Spleen (tissue), 11 donors: Measurements from ENCODE around the gene CFAP20DC. TPM values are rescaled to one million over a fixed set of nuclear protein-coding genes. Genes with fewer than 3 reads are reported as not detected.

Experiments used
- DNase-seq: peaks from one replicate; pipeline ENCODE4 v3.0.0-alpha.2; 2020
- H3K27ac ChIP-seq, 8 donors: fragments of 200-600 bp; sonication (generic) in 7 of 8; 1 replicate in 4 of 8; 2 replicates in 4 of 8; pipeline versions ENCODE4 v1.5.0 to v1.8.0; 2016 to 2021; ENCODE audit warnings: inconsistent platforms in 4 of 8, mild to moderate bottlenecking in 4 of 8, moderate library complexity in 1 of 8
- H3K27me3 ChIP-seq, 7 donors: fragments of 200-600 bp; sonication (generic) in 6 of 7; replicated peaks in 1 of 7; 1 replicate in 4 of 7; 2 replicates in 3 of 7; pipeline versions ENCODE4 v1.5.0 to v1.8.0; 2016 to 2021; ENCODE audit warnings: inconsistent platforms in 3 of 7, mild to moderate bottlenecking in 1 of 7
- H3K36me3 ChIP-seq, 6 donors: fragments of 200-600 bp; sonication (generic) in 5 of 6; 1 replicate in 4 of 6; 2 replicates in 2 of 6; pipeline versions ENCODE4 v1.5.0 to v1.8.0; 2016 to 2021; ENCODE audit warnings: inconsistent platforms in 2 of 6
- H3K4me1 ChIP-seq, 6 donors: fragments of 200-600 bp; sonication (generic) in 5 of 6; 1 replicate in 3 of 6; 2 replicates in 3 of 6; pipeline versions ENCODE4 v1.5.0 to v1.8.0; 2016 to 2021; ENCODE audit warnings: inconsistent platforms in 3 of 6
- H3K4me3 ChIP-seq, 8 donors: fragments of 200-600 bp; sonication (generic) in 7 of 8; 1 replicate in 4 of 8; 2 replicates in 4 of 8; pipeline versions ENCODE4 v1.5.0 to v1.8.0; 2016 to 2021; ENCODE audit warnings: inconsistent platforms in 4 of 8, mild to moderate bottlenecking in 4 of 8, moderate library complexity in 2 of 8
- H3K9me3 ChIP-seq, 8 donors: fragments of 200-600 bp; sonication (generic) in 7 of 8; 1 replicate in 4 of 8; 2 replicates in 4 of 8; pipeline versions ENCODE4 v1.5.0 to v1.8.0; 2016 to 2021; ENCODE audit warnings: inconsistent platforms in 4 of 8
- POLR2A ChIP-seq, 3 donors: fragments of 450-650 bp; IDR thresholded peaks; one replicate each; pipeline ENCODE4 v1.5.1; 2017; ENCODE audit warnings: antibody characterized with exemption in 3 of 3, mild to moderate bottlenecking in 1 of 3
- POLR2AphosphoS5 ChIP-seq, 3 donors: sonication (generic); formaldehyde crosslinking; IDR thresholded peaks; one replicate each; pipeline ENCODE4 v1.5.1; 2017; ENCODE audit warnings: antibody characterized with exemption in 3 of 3
- WGBS, 5 donors: extraction: QIAGEN DNeasy Blood & Tissue Kit in 3 of 5; methylation state at CpG; one replicate each; pipeline versions ENCODE4 v1.1.5 to v1.1.7; 2013 to 2018; 5-methylcytosine and 5-hydroxymethylcytosine counted together
- intact Hi-C: fragments of 100-400 bp; cut with DNase I; formaldehyde crosslinking; loops from one replicate; pipeline ENCODE4 v1.15.0; 2023; ENCODE audit warnings: low total_unique reads
- polyA plus RNA-seq, 3 donors: library from polyadenylated mRNA; stranded (reverse); fragments of 200-250 nt; gene quantifications; one replicate each; pipeline ENCODE4 v1.2.1, GENCODE V29; 2013
- total RNA-seq, 7 donors: library from RNA; depleted of rRNA in 3 of 7; stranded (reverse); fragments of >200 nt in 3 of 7; fragmentation: NEBNext Ultra II Directional in 4 of 7; extraction: Animal tissue kit (Norgen Biotek cat#: 25700) in 4 of 7; gene quantifications; one replicate each; pipeline versions ENCODE4 v1.1.0 to v1.2.1, GENCODE V29; 2016 to 2021
- TF ChIP-seq, protein P1 (sequence below), 11 experiments: fragments of 200-600 bp in 7 of 11; fragments of 450-650 bp in 4 of 11; sonication (generic) in 4 of 11; IDR thresholded peaks in 8 of 11; conservative IDR thresholded peaks in 3 of 11; 1 replicate in 7 of 11; 2 replicates in 4 of 11; pipeline versions ENCODE4 v1.4.0 to v1.8.0; 2016 to 2021; ENCODE audit warnings: antibody characterized with exemption in 11 of 11, inconsistent platforms in 4 of 11, mild to moderate bottlenecking in 1 of 11
- donor health status: healthy with polysubstance abuse.
- donor health status: DM: no; HTN: no; CAD: no; lungs with moderate emphysema.
- donor health status: DM: no; HTN: no; CAD: no.
- donor health status: Bipolar disorder and iron deficiency.
- donor health status: healthy.
- donor health status: DM: no; HTN: no; CAD: no.
- donor health status: DM: yes; HTN: yes; CAD: no.

CFAP20DC gene
- total and polyA plus RNA-seq, 10 donors = 0.20 to 1.2 (median 0.58) TPM

DNA sequence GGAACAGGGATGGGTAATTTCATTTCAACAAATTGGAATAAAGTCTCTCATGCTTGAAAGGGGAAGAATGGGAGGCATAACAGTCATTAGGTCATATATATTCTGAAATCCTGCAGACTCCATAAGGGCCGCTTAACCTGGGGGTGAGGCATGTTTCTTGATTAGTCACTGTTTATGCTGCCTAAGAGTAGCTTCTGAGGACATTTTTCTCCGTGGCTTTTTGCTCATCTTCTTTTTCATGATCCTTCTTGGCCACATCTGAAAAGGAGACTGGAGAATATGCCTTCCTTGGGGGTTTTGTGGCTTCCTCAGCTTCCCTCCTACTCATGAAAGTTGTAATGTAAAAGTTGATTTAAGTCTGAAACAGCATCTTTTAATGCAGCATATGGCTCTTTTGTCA, 20.0 kb upstream of the CFAP20DC start:
- WGBS, 5 donors = 33 to 51% (median 43%) methylated on average over 2 of the region's 2 CpGs
- TF ChIP-seq, protein P1, sequence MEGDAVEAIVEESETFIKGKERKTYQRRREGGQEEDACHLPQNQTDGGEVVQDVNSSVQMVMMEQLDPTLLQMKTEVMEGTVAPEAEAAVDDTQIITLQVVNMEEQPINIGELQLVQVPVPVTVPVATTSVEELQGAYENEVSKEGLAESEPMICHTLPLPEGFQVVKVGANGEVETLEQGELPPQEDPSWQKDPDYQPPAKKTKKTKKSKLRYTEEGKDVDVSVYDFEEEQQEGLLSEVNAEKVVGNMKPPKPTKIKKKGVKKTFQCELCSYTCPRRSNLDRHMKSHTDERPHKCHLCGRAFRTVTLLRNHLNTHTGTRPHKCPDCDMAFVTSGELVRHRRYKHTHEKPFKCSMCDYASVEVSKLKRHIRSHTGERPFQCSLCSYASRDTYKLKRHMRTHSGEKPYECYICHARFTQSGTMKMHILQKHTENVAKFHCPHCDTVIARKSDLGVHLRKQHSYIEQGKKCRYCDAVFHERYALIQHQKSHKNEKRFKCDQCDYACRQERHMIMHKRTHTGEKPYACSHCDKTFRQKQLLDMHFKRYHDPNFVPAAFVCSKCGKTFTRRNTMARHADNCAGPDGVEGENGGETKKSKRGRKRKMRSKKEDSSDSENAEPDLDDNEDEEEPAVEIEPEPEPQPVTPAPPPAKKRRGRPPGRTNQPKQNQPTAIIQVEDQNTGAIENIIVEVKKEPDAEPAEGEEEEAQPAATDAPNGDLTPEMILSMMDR (IDR thresholded peaks at IDR 0.05 in 8 of 11, conservative IDR thresholded peaks at IDR 0.05 in 3 of 11) = no peak
- no peak for TF ChIP-seq POLR2A (IDR thresholded peaks at IDR 0.05)
- TF ChIP-seq POLR2AphosphoS5 (IDR thresholded peaks at IDR 0.05) = no peak
- Histone ChIP-seq H3K36me3 (no peaks in the 10 kb centered on the region), H3K4me3 (no peak overlapping the region), H3K27ac (no peak overlapping the region), H3K9me3 (no peaks in the 10 kb centered on the region), H3K27me3 (no peaks in the 10 kb centered on the region), H3K4me1 (no peaks in the 10 kb centered on the region)
- intact Hi-C loops = no loop called here
- no peak for DNase-seq

DNA sequence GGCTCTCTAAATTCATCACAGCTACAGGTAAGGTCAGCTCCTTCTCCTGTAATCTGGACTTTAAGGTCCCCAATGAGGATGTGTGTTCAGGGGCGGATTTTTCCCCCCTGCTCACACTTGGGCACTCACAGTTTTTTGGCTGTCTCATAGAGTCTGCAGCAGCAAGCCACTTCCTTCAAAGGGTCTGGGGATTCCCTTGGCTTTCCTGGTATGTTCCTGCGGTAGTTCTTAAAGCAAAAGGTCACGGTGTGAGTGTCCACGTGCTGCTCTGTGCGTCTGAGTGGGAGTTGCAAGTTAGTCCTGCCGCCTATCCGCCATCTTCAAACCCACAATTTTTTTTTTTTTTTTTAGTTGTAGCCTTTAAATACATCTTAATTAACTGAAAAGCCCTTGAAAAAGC, 15.4 kb upstream of the CFAP20DC start:
- H3K4me3 ChIP-seq = no peak overlapping the region
- no peak for DNase-seq
- intact Hi-C loops = no loop called here
- 57 to 78% (median 74%) methylated on average over 7 of the region's 7 CpGs for WGBS, 5 donors
- H3K9me3 ChIP-seq = peaks cover 0 to 15% (median 2%) of the 10 kb centered on the region in 8 donors
- no peaks in the 10 kb centered on the region for H3K27me3 ChIP-seq
- TF ChIP-seq POLR2A (IDR thresholded peaks at IDR 0.05) (no peak), POLR2AphosphoS5 (IDR thresholded peaks at IDR 0.05) (no peak)
- TF ChIP-seq, protein P1 (IDR thresholded peaks at IDR 0.05 in 8 of 11, conservative IDR thresholded peaks at IDR 0.05 in 3 of 11) = no peak
- no peak overlapping the region for H3K27ac ChIP-seq
- H3K36me3 ChIP-seq = no peaks in the 10 kb centered on the region
- H3K4me1 ChIP-seq = no peaks in the 10 kb centered on the region

DNA sequence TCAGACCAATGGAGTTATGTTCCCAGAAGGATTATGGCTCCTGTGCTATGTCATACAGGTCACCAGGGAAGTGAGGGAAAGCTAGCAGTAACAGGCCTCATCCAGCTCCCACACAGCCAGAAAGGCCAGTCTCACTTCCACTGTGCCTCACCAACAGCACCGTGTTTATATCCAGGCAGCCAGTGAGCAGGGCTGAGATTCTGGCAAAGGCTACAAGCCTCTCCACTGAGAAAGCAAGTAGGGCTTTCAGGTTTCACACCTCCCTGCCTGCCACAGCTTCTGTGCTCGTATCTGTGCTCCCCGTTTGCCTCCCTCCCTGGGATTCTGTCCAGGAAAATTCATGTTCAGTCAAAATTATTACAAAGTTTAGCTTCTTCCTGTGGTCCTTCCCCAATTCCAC, 14.9 kb upstream of the CFAP20DC start:
- Histone ChIP-seq H3K4me1 (no peaks in the 10 kb centered on the region), H3K9me3 (peaks cover 0 to 15% (median 2%) of the 10 kb centered on the region in 8 donors), H3K4me3 (no peak overlapping the region), H3K27ac (no peak overlapping the region), H3K27me3 (no peaks in the 10 kb centered on the region), H3K36me3 (no peaks in the 10 kb centered on the region)
- DNase-seq = no peak
- TF ChIP-seq POLR2A (IDR thresholded peaks at IDR 0.05) (no peak), POLR2AphosphoS5 (IDR thresholded peaks at IDR 0.05) (no peak)
- TF ChIP-seq, protein P1 (IDR thresholded peaks at IDR 0.05 in 8 of 11, conservative IDR thresholded peaks at IDR 0.05 in 3 of 11) = no peak
- intact Hi-C loops = no loop called here
- WGBS, 5 donors = 48 to 75% (median 71%) methylated on average over 3 of the region's 3 CpGs

DNA sequence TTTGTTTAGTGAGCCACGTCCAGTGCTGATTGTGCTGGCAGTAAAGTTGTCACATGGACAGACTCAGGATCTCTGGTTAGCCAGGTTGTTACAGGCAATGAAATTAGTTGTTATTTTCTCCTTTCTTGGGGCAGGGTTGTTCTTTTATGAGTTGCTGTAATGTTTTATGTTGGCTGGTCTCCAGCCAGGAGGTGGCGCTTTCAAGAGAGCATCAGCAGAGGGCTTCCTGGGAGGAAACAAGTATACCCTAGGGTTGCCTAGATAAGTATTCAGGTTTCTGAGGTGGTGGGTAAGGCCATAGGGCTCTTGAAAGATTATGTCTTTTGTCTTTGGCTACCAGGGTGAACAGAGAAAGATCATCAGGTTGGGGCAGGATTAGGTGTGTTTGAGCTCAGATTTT, 14.5 kb upstream of the CFAP20DC start:
- intact Hi-C loops = no loop called here

More for the DNA sequence above, 14.5 kb upstream of the CFAP20DC start:
- no peaks in the 10 kb centered on the region for H3K36me3 ChIP-seq
- no peak overlapping the region for H3K27ac ChIP-seq
- H3K9me3 ChIP-seq = peaks cover 0 to 15% (median 2%) of the 10 kb centered on the region in 8 donors
- H3K4me3 ChIP-seq = no peak overlapping the region
- 84 to 94% (median 91%) methylated on average over 2 of the region's 2 CpGs for whole genome bisulfite sequencing, 5 donors
- H3K27me3 ChIP-seq = no peaks in the 10 kb centered on the region
- no peaks in the 10 kb centered on the region for H3K4me1 ChIP-seq
- TF ChIP-seq POLR2AphosphoS5 (IDR thresholded peaks at IDR 0.05) (no peak), POLR2A (IDR thresholded peaks at IDR 0.05) (no peak)
- TF ChIP-seq, protein P1 (IDR thresholded peaks at IDR 0.05 in 8 of 11, conservative IDR thresholded peaks at IDR 0.05 in 3 of 11) = no peak
- no peak for DNase-seq
